ENCODE data around the gene WNT3.

The WNT3 gene

DNA sequence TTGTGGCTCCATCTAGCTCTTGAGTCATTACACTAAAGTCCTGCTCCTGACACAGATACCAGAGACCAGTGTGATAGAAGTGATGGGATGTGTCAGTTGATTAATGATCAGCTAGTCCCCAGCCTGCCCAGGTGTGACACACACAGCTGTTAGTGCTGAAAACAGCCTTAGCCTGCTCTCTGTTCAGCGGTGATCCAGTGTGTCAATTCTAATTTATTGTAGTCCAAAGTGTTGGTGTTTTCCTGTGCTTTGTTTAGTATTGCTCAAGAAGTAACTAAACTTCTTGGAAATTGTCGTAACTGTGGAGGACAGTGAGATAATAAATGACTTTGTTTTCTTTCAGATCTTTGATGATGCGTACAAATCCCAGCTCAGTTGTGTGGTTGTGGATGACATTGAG, 92.3 kb downstream of the WNT3 start:
- TF ChIP-seq, protein P1, sequence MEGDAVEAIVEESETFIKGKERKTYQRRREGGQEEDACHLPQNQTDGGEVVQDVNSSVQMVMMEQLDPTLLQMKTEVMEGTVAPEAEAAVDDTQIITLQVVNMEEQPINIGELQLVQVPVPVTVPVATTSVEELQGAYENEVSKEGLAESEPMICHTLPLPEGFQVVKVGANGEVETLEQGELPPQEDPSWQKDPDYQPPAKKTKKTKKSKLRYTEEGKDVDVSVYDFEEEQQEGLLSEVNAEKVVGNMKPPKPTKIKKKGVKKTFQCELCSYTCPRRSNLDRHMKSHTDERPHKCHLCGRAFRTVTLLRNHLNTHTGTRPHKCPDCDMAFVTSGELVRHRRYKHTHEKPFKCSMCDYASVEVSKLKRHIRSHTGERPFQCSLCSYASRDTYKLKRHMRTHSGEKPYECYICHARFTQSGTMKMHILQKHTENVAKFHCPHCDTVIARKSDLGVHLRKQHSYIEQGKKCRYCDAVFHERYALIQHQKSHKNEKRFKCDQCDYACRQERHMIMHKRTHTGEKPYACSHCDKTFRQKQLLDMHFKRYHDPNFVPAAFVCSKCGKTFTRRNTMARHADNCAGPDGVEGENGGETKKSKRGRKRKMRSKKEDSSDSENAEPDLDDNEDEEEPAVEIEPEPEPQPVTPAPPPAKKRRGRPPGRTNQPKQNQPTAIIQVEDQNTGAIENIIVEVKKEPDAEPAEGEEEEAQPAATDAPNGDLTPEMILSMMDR (IDR thresholded peaks at IDR 0.05; ENCODE audit: insufficient read depth, low read length, missing control alignments), result no peak
- ChIA-PET POLR2A (no interaction called here), CTCF (interaction anchor here (0.8 to 1.1 kb wide), 2 partner anchors 15 to 527 kb away, joined by 3 to 4 read pairs; no protein-coding TSS in a partner anchor)
- no peak overlapping the region for H3K4me3 ChIP-seq (ENCODE audit: low read depth, low read length)
- no peak for DNase-seq (ENCODE audit: low read depth, low spot score)

DNA sequence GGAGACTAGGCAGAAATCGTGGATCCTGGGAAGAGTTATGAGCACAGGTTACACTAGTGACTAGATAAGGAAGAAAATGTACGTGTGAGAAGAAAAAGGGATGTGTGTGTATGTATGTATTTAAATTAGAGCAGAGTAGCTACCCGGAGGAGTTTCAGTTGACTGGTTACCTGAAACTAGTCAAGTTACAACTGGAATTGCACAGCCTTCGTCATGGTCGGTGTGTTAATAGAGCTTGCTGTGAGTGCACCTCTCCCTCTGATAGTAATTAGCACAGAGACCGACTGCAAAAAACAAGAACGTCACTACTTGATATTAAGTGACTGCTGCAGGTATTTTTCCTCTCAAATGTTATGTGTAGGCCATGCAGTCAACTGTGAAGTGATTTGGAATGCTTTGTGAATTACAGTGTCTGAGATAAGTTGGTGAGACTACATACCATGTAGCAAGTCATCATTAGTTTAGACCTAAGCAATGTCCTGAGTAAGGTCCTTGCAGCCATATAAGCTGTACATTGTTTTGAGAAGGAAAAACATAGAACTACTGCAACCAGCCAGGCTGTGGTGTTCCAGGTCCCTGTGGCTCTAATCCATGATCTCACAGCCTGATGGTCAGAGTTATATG, 95.7 kb downstream of the WNT3 start:
- CTCF ChIA-PET, result interaction anchor here (0.7 to 0.9 kb wide), 2 partner anchors 10 to 219 kb away, joined by 3 read pairs; no protein-coding TSS in a partner anchor
- POLR2A ChIA-PET, result interaction anchor here (0.7 kb wide), 1 partner anchor 20 kb away, joined by 3 read pairs; no protein-coding TSS in a partner anchor
- DNase-seq (ENCODE audit: low read depth, low spot score), result no peak
- TF ChIP-seq, protein P1 (IDR thresholded peaks at IDR 0.05; ENCODE audit: insufficient read depth, low read length, missing control alignments), result no peak
- no peak overlapping the region for H3K4me3 ChIP-seq (ENCODE audit: low read depth, low read length)

DNA sequence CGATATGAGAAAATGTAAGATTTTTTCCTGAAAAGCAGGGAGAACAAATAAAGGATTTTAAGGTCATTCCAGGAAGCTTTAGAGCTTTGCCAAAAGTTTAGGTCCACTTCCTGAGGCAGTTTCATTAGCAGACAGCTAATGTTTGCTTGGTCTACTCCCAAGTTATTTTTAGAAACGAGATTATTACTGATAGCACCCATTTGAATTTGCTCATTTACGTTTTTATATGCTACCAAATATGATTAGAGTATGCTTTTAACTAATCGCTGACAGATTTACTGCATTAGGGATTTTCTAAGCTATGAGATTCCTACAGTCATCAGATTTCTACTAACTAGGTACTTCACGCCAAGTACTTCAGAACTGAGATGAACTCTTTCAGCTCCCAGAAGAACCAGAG, 98.1 kb downstream of the WNT3 start:
- DNase-seq (ENCODE audit: low read depth, low spot score), result no peak
- ChIA-PET CTCF (interaction anchor here (1.1 kb wide), 1 partner anchor 115 kb away, joined by 3 read pairs; no protein-coding TSS in a partner anchor), POLR2A (no interaction called here)
- H3K4me3 ChIP-seq (ENCODE audit: low read depth, low read length), result no peak overlapping the region
- TF ChIP-seq, protein P1 (IDR thresholded peaks at IDR 0.05; ENCODE audit: insufficient read depth, low read length, missing control alignments), result no peak

DNA sequence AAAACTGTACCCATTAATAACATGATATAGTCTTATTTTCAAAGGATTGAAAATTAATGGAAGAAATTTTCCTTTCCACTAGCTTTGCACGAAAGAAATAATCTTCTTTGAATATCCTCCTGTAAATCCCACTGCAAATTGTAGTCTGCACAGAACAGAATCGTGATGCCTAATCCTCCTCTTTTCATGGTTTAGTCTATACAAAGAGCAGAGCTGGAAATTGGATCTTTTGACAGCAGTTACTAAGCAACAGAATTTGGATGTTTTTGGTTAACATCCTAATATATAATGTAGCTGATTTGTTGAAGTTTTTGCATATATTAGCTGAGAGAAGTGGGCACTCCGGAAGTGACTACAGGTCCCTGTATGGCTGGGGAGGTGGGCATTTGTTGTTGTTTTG, 98.6 kb downstream of the WNT3 start:
- POLR2A ChIA-PET, result no interaction called here
- CTCF ChIA-PET, result interaction anchor here (1.1 kb wide), 1 partner anchor 115 kb away, joined by 3 read pairs; no protein-coding TSS in a partner anchor
- no peak overlapping the region for H3K4me3 ChIP-seq (ENCODE audit: low read depth, low read length)
- TF ChIP-seq, protein P1 (IDR thresholded peaks at IDR 0.05; ENCODE audit: insufficient read depth, low read length, missing control alignments), result no peak
- DNase-seq (ENCODE audit: low read depth, low spot score), result no peak

DNA sequence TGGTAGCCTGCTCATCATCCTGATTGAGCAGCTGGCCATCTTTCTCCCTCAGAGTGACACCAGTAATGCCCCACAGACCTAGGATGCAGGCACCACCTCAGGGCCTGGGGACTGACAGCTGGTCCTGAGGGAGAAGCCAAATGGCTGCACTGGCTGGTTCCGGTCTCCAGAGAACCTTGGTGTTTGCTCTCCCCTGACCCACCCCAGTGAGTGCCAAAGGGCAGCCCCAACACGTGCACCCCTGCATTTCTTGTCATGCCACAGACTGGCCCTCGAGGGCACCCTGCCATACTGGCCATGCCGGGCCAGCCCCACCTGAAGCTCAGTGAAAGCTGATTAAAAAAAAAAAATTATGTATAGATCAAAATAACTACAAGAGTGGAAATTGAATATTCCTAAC, 100.5 kb downstream of the WNT3 start:
- TF ChIP-seq, protein P1 (IDR thresholded peaks at IDR 0.05; ENCODE audit: insufficient read depth, low read length, missing control alignments), result no peak
- CTCF ChIA-PET, result interaction anchor here (1.0 kb wide), 1 partner anchor 166 kb away, joined by 3 read pairs; no protein-coding TSS in a partner anchor
- POLR2A ChIA-PET, result no interaction called here

More for the DNA sequence above, 100.5 kb downstream of the WNT3 start:
- no peak for DNase-seq (ENCODE audit: low read depth, low spot score)
- H3K4me3 ChIP-seq (ENCODE audit: low read depth, low read length), result no peak overlapping the region
